ENCODE measurements around the gene AGRP. TPM values are rescaled to one million over a fixed set of nuclear protein-coding genes. Genes with fewer than 3 reads are reported as not detected.

AGRP gene
- total RNA-seq, 1 donor from 2014 or later: not detected

DNA sequence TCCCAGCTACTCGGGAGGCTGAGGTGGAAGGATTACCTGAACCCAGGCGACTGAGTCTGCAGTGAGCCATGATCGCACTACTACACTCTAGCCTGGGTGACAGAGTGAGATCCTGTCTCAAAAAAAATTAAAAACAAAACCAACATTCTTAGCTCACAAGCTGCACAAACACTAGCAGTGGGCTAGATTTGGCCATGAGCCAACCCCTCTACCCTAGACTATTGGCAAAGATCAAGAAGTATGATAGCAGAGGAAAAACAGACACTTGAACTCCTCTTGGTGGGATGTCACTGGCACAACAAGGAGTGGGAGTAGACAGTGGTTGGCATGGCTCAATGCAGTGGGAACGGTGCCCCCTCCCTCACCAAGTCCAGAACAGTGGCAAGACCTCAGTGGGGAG lies 25.7 kb upstream of the AGRP start:
- H3K4me2 ChIP-seq (ENCODE audit: low read length): no peak overlapping the region
- no peaks in the 10 kb centered on the region for H3K4me1 Mint-ChIP-seq (ENCODE audit: low read depth, unreplicated experiment)
- H3K9me3 Mint-ChIP-seq (ENCODE audit: unreplicated experiment): no peaks in the 10 kb centered on the region
- no peak overlapping the region for H3K9ac ChIP-seq (ENCODE audit: low read length)
- no peaks in the 10 kb centered on the region for H3K36me3 Mint-ChIP-seq (ENCODE audit: low read depth, unreplicated experiment)
- H3K4me3 Mint-ChIP-seq (ENCODE audit: unreplicated experiment): no peak overlapping the region
- H3K27ac ChIP-seq (ENCODE audit: low read depth, low read length): no peak overlapping the region
- no peaks in the 10 kb centered on the region for H3K4me1 ChIP-seq (ENCODE audit: insufficient read depth, low read length)
- no peak overlapping the region for H3K27ac Mint-ChIP-seq (ENCODE audit: unreplicated experiment)
- H3K79me2 ChIP-seq (ENCODE audit: insufficient read depth, low read length): no peaks in the 10 kb centered on the region
- no peaks in the 10 kb centered on the region for H3K9me3 ChIP-seq (ENCODE audit: insufficient read depth, low read depth, low read length)
- no peak overlapping the region for H3K4me3 ChIP-seq (ENCODE audit: insufficient read depth, low read depth, low read length)
- H3K27me3 Mint-ChIP-seq (ENCODE audit: low read depth, unreplicated experiment): peaks cover 18% of the 10 kb centered on the region
- TF ChIP-seq, protein P1, sequence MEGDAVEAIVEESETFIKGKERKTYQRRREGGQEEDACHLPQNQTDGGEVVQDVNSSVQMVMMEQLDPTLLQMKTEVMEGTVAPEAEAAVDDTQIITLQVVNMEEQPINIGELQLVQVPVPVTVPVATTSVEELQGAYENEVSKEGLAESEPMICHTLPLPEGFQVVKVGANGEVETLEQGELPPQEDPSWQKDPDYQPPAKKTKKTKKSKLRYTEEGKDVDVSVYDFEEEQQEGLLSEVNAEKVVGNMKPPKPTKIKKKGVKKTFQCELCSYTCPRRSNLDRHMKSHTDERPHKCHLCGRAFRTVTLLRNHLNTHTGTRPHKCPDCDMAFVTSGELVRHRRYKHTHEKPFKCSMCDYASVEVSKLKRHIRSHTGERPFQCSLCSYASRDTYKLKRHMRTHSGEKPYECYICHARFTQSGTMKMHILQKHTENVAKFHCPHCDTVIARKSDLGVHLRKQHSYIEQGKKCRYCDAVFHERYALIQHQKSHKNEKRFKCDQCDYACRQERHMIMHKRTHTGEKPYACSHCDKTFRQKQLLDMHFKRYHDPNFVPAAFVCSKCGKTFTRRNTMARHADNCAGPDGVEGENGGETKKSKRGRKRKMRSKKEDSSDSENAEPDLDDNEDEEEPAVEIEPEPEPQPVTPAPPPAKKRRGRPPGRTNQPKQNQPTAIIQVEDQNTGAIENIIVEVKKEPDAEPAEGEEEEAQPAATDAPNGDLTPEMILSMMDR (IDR thresholded peaks at IDR 0.05; ENCODE audit: insufficient read depth, low read depth, low read length): no peak
- TF ChIP-seq EZH2 (IDR thresholded peaks at IDR 0.05; ENCODE audit: insufficient read depth, low read length): no peak
- FAIRE-seq (no peak), DNase-seq (ENCODE audit: low read depth) (no peak)
- H4K20me1 ChIP-seq (ENCODE audit: insufficient read depth, low read length): no peaks in the 10 kb centered on the region
- H3K36me3 ChIP-seq (ENCODE audit: insufficient read depth, low read length): no peaks in the 10 kb centered on the region
- no peaks in the 10 kb centered on the region for H3K27me3 ChIP-seq (ENCODE audit: insufficient read depth, low read length)
- no peak overlapping the region for H2AFZ ChIP-seq (ENCODE audit: low read depth, low read length)

DNA sequence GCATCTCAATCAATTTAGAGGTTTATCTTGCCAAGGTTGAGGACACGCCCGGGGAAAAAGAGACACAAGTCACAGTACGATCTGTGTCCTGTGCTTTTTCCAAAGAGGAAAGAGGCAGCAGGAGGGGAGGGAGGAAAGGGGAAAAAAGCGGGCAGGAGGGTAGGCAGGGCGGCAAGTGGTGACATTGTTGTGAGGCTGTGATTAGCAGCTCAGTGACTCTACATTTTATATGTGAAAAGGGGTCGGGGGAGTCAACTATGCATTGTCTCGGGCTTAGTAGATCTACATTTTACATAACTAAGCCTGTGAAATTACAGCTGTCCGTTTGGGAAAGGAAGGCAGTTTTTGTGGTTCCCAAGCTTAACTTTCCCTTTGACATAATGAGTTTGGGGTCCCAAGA lies 23.1 kb upstream of the AGRP start:
- Mint-ChIP-seq H3K9me3 (ENCODE audit: unreplicated experiment) (no peaks in the 10 kb centered on the region), H3K4me3 (ENCODE audit: unreplicated experiment) (no peak overlapping the region), H3K27me3 (ENCODE audit: low read depth, unreplicated experiment) (peaks cover 21% of the 10 kb centered on the region), H3K4me1 (ENCODE audit: low read depth, unreplicated experiment) (no peaks in the 10 kb centered on the region), H3K36me3 (ENCODE audit: low read depth, unreplicated experiment) (no peaks in the 10 kb centered on the region), H3K27ac (ENCODE audit: unreplicated experiment) (no peak overlapping the region)
- TF ChIP-seq EZH2 (IDR thresholded peaks at IDR 0.05; ENCODE audit: insufficient read depth, low read length): no peak
- TF ChIP-seq, protein P1 (IDR thresholded peaks at IDR 0.05; ENCODE audit: insufficient read depth, low read depth, low read length): no peak
- no peaks in the 10 kb centered on the region for H3K36me3 ChIP-seq (ENCODE audit: insufficient read depth, low read length)
- H3K27ac ChIP-seq (ENCODE audit: low read depth, low read length): no peak overlapping the region
- H3K4me1 ChIP-seq (ENCODE audit: insufficient read depth, low read length): no peaks in the 10 kb centered on the region
- H3K79me2 ChIP-seq (ENCODE audit: insufficient read depth, low read length): no peaks in the 10 kb centered on the region
- no peaks in the 10 kb centered on the region for H3K9me3 ChIP-seq (ENCODE audit: insufficient read depth, low read depth, low read length)
- FAIRE-seq: no peak
- no peak overlapping the region for H2AFZ ChIP-seq (ENCODE audit: low read depth, low read length)
- DNase-seq (ENCODE audit: low read depth): no peak
- no peaks in the 10 kb centered on the region for H3K27me3 ChIP-seq (ENCODE audit: insufficient read depth, low read length)
- H3K4me2 ChIP-seq (ENCODE audit: low read length): no peak overlapping the region
- H4K20me1 ChIP-seq (ENCODE audit: insufficient read depth, low read length): no peaks in the 10 kb centered on the region
- H3K9ac ChIP-seq (ENCODE audit: low read length): no peak overlapping the region
- H3K4me3 ChIP-seq (ENCODE audit: insufficient read depth, low read depth, low read length): no peak overlapping the region

DNA sequence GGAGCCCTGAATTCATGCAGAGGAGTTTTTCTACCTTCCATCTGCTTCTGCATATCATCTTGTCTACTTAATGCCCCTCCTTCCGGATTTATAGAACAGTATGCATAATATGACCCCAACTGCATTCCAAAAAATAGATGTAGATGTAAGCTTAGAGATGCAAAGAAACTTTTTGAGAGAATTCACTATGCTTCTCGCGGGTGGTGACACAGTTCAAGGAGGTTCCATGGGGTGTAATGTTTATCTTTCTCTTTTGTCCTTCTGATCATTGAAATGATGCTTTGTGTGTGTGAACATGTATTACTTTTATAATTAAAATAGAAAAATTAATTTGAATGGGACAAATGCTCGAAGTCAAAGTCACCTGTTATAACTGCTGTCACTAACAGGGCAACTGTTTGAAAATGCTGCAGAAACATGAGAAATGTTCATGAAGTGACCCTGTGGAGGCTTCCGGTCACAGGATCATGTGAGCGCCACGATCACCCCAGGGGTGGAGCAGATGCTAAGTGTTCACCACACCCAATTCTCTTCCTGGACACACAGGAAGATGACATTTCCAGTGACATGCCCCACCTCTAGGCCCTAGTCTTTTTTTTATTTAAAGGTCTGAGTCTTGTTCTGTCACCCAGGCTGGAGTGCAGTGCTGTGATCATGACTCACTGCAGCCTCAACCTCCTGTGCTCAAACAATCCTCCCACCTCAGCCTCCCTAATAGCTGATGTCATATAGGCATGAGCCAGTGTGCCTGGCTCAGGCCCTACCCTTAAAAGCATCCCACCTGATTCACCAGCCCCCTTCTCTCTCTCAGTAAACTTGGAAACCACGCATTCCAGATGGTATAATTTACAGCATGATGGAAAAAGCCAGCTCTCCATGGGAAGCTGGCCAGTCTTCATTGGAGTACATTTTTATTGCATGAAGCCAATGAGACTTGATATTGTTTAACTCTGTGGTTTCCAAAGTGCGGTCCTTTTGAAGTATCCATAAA lies 21.0 kb upstream of the AGRP start:
- Histone ChIP-seq H3K4me2 (ENCODE audit: low read length) (no peak overlapping the region), H3K79me2 (ENCODE audit: insufficient read depth, low read length) (no peaks in the 10 kb centered on the region), H3K9ac (ENCODE audit: low read length) (no peak overlapping the region), H3K27ac (ENCODE audit: low read depth, low read length) (no peak overlapping the region), H3K27me3 (ENCODE audit: insufficient read depth, low read length) (no peaks in the 10 kb centered on the region), H4K20me1 (ENCODE audit: insufficient read depth, low read length) (no peaks in the 10 kb centered on the region), H3K36me3 (ENCODE audit: insufficient read depth, low read length) (no peaks in the 10 kb centered on the region), H3K9me3 (ENCODE audit: insufficient read depth, low read depth, low read length) (no peaks in the 10 kb centered on the region), H3K4me3 (ENCODE audit: insufficient read depth, low read depth, low read length) (no peak overlapping the region), H3K4me1 (ENCODE audit: insufficient read depth, low read length) (no peaks in the 10 kb centered on the region), H2AFZ (ENCODE audit: low read depth, low read length) (no peak overlapping the region)
- Mint-ChIP-seq H3K27me3 (ENCODE audit: low read depth, unreplicated experiment) (peaks cover 28% of the 10 kb centered on the region), H3K27ac (ENCODE audit: unreplicated experiment) (no peak overlapping the region), H3K36me3 (ENCODE audit: low read depth, unreplicated experiment) (no peaks in the 10 kb centered on the region), H3K4me3 (ENCODE audit: unreplicated experiment) (no peak overlapping the region), H3K9me3 (ENCODE audit: unreplicated experiment) (peaks cover 2% of the 10 kb centered on the region), H3K4me1 (ENCODE audit: low read depth, unreplicated experiment) (no peaks in the 10 kb centered on the region)
- no peak for FAIRE-seq
- TF ChIP-seq, protein P1 (IDR thresholded peaks at IDR 0.05; ENCODE audit: insufficient read depth, low read depth, low read length): no peak
- TF ChIP-seq EZH2 (IDR thresholded peaks at IDR 0.05; ENCODE audit: insufficient read depth, low read length): no peak
- no peak for DNase-seq (ENCODE audit: low read depth)
